NCI-H1417 treated with DMSO at 0.1 percent for 48 hours (cell line): ENCODE results near the gene SUGP2.
"Not testable (repeated sequence)": the region's sequence is repeated elsewhere in the genome, so short reads cannot be mapped to it uniquely, and the experiment has no call there.

Experiments used
- DNase-seq: peaks from one replicate; lab custom pipeline; 2025; lab: John Stamatoyannopoulos, UW

Gene SUGP2

DNA sequence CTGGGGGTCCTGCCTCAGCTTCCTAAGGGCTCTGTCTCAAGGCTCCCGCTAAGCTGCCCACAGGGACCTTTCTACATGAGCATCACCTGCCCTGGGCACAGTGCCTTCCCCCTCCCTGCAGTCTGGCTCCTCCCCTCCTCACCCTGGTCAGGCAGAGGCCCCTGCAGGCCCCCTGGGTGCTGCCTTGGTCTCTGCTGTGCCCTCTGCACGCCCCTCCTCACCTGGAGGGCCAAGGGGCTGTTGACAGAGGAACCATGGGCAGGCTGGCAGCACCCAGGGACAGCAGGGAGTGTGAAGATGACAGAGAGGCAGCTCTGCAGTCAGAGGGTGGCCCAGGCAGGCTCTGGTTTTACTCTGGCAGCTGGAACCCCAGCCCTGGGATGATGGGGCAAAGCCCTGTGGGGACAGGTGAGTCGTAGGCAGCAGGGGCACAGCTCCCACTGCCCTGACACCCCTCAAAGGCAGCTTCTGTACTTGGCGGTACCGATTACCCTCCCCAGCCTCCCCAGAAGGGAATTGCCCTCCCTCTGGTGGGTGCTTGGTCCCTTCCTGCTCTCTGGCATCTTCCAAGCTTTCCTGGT, 43.1 kb downstream of the SUGP2 start:
- no peak for DNase-seq

DNA sequence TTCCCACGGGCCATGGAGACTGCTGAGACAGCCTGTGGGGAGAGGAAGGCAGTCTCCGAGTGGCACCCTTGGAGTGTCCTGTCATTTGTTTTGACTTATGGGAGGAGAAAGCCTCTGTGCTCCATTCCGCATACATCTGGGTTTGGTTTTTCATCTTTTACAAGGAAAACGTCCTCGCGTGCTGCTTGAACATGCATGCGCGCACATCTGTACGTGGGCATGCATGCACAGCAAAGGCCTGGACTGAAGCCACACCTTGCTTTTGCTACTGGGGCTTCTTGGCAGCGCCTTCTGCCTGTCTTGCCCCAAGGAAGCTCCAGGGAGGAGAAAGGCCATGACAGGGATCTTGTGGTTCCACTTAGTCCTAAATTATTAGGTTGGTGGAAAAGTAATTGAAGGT, 44.0 kb downstream of the SUGP2 start:
- DNase-seq: no peak

DNA sequence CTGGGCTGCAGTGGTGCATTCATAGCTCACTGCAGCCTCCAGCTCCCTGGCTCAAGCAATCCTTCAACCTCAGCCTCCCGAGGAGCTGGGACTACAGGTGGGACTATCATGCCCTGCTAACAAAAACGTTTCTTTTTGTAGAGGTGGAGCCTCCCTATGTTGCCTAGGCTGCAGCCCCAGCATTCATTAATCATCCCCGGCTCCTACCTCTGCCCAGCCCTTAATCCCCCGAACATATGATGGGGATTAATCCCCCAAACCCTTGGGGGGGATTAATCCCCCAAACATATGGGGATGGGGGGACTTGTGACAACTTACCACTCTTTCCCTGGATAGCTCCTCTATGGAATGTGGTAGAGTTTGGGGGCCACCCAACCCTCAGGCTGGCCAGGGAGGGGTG, 45.9 kb downstream of the SUGP2 start:
- DNase-seq: no peak

DNA sequence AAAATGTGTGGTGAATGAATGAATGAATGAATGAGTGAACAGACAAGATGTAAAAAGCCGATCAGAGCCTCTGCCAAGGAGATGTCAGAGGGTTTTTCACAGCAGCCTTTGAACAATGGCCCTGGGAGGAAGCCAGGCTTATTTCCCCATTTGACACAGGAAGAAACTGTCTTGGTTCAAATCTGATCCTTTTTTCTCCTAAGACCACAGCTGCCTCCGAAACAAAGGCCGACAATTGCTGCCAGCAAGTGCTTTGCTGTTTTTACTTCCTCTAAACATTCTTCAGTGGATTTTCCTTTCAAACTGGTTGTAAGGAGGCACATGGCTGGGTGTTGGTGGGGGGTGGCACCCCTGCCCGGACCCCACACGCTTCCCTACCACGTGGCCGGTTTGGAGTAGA, 48.1 kb downstream of the SUGP2 start:
- DNase-seq: no peak

DNA sequence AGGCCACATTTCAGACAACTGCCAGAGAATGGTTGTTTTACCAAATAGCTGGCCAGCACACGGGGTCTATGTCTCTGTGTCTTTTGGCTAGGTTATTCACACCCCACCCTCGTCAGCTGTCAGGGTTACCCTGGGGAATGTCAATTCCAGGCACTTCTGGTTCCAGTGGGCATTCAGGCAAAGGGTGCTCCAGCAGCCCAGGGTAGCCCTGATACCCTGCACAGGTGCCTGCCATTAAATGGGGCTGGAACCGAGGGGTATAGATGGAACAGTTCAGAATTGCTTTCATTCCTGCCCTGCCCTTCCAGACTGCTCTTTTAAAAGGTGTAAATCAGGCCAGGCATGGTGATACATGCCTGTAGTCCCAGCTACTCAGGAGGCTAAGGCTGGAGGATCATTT, 49.1 kb downstream of the SUGP2 start:
- no peak for DNase-seq

DNA sequence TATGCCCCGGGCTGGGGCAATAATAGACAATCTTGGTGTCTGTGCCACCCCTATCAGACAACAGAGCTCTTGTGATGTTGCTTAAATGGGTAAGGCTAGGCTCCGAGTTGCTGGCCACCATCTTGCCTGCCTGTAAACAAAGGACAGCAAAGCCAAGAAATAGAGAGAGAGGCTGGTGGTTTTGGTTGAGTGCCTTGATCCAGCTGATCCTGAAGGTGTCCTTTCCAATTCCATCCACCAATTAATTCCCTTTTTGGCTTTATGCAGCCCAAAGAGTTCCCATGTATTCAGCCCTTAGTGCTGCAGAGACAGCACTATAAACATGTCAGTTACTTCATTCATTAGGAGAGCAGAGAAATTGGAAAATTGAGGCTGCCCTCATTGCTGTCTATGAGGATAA, 50.6 kb downstream of the SUGP2 start:
- no peak for DNase-seq

DNA sequence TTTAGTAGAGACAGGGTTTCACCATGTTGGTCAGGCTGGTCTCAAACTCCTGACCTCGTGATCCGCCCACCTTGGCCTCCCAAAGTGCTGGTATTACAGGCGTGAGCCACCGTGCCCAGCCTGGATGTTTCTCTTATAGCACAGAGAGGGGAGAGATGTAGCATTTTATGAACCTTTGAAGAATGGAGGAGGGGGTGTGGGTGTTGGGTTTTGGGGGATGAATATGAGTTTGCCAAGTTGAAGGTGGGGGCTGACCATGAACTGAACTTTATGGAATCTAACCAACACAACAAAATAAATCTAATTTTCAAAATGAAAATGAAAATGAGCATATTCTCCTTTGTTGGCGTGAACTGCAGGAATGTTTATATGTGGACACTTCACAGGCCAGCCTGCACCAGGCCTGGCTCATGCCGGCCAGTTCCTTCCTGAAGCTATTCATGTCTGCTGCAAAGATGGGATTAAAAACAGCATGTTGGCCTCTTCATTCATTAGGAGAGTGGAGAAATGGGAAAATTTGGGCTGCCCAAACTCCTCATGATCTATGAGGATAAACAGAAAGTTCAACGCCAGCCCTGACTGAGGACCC, 52.8 kb downstream of the SUGP2 start:
- DNase-seq: no peak

DNA sequence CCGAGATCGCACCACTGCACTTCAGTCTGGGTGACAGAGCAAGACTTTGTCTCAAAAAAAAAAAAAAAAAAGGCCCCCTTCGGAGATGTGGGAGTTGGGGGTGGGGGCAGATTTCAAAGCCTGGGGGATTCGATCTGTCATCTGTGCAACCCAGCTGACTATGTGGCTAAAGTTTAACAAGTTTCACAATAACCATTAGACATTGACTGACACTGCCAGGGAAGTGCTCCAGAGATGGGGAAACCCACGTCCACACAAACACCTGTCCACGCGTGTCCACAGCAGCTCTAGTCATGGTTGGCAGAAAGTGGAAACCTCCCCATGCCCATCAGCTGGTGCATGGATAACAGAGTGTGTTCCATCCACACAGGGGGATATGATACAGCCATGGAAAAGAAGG, 54.7 kb downstream of the SUGP2 start:
- DNase-seq: no peak

DNA sequence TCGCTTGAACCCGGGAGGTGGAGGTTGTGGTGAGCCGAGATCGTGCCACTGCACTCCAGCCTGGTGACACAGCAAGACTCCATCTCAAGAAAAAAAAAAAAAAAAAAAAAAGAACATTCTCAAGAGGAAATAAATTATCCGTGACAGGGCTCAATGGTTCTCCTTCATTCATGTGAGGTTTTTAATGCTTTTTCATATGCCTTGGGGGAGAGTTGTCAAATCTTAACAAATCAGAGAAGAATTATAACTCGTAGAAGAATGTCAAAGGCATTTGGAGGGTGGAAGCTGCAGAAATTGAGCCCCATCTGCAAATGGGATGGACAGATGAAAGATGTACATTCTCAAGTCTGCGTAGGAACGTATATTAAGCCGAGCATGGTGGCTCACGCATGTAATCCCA, 57.4 kb downstream of the SUGP2 start:
- DNase-seq: no peak

DNA sequence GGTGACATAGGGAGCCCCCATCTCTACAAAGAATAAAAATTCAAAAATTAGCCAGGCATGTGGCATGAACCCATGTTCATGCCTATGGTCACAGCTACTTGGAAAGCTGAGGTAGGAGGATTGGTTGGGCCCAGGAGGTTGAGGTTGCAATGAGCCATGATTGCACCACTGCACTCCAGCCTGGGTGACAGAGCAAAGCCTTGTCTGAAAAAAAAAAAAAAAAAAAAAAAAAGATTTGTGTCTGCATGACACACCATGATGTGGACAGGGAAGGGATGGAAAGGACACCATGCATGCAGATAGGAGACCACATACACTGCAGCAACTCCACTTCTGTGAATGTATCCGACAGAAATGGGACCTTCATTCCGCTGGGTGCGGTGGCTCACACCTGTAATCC, 58.3 kb downstream of the SUGP2 start:
- DNase-seq: no peak

DNA sequence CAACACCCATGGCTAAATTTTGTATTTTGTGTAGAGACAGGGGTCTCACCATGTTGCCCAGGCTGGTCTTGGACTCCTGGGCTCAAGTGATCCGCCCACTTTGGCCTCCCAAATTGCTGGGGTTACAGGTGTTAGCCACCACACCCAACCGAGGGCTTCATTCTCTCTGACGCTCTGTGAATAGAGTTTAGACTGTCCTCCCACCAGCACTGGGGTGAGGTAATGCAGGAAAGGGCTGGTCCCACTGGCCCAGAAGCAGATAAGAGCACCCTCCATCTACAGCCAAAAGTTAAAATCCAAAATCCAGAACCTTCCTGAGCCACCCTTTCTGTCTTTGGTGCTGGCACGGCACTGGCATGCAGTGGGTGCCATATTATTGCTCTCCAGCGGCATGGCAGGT, 60.5 kb downstream of the SUGP2 start:
- no peak for DNase-seq

DNA sequence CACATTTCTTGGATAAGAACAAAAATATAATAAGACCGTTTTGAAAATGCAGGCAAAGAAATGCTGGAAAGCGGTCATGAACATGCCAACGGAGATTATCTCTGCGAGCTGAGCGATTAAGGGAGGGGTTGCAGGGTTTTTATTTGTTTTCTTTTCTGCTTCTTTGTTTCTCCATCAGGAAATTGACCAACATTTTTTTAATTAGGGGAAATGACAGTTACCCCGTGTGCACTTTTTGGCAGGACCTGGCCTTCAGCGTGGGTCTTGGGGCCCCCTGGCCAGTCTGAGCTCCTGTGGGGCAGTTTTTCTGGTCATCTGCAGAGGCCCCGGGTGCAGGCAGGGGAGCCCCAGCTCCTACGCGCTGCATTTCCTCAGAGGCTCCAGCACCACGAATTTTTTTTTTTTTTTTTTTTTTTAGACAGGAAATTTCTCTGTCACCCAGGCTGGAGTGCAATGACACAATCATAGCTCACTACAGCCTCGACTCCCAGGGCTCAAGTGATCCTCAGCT, 61.0 kb downstream of the SUGP2 start:
- no peak for DNase-seq

DNA sequence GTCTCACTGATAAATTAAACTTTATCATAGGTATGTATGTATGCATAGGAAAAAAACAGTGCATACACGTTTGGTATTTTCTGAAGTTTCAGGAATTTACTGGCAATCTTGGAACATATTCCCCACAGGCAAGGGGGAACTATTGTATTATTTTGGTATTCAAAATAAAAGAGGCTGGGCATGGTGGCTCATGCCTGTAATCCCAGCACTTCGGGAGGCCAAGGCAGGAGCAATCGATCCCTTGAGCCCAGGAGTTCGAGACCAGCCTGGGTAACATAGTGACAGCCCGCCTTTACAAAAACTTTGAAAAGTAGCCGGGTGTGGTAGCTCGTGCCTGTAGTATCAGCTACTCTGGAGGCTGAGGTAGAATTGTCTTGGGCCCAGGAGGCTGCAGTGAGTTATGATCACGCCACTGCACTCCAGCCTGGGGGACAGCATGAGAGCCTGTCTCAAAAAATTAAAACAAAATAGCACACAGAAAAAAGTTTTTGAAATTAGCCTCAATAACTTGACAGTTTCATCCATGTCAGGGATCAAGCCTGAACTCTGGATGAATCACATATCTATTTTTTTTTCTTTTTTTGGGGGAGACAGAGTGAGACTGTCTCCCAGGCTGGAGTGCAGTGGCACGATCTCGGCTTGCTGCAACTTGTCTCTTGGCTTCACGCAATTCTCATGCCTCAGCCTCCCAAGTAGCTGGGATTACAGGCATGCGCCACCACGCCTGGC, 63.2 kb downstream of the SUGP2 start:
- DNase-seq: no peak

DNA sequence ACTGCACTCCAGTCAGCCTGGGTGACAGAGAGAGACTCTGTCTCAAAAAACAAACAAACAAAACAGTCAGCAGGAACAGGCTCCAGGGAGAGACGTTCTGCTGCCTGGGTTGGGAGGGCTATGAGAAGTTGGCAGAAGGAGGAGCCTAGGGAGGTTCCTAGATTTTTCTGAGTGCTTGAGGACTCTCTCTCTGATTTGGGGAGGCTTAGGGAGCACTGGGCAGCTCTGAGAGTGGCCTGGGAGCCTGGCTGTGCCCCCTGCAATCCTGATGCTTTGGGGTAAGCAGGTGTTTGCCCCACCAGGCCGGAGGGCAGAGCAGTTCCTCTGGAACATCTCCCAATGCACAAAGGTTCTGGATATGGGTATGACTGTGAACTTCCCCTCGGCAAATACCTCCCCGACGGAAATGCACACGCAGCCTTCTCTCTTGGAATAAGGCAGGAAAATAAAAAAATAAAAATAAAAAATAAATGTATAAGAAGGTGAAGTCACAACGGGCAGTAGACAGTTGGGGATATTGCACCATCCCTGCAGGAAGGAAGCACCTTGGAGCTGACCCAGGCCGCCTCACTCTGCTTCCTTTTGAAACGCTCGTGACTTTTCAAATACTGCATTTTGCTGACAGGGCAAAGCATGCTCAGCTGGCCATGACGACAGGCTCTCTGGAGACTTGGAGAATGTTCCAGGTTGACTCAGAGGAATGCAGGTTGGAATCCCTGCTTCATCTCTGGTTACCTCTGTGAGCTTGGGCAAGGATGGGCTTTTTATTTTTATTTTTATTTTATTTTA, 65.8 kb downstream of the SUGP2 start:
- no peak for DNase-seq

DNA sequence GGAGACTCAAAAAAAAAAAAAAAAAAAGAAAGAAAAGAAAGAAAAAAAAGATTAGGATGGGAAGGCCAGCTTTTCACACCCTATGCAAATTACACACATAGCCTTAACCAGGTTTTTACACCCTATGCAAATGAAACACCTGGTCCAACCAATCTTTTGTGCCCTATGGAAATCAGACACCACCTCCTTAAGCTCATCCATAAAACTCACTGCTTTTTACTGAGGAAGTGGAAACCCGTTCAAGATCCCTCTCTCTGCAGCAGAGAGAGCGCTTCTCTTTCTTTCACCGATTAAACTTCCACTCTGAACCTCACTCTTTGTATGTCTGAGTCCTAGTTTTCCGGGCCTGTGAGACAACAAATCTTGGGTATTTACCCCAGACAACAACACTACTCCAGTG, 67.0 kb downstream of the SUGP2 start:
- no peak for DNase-seq

DNA sequence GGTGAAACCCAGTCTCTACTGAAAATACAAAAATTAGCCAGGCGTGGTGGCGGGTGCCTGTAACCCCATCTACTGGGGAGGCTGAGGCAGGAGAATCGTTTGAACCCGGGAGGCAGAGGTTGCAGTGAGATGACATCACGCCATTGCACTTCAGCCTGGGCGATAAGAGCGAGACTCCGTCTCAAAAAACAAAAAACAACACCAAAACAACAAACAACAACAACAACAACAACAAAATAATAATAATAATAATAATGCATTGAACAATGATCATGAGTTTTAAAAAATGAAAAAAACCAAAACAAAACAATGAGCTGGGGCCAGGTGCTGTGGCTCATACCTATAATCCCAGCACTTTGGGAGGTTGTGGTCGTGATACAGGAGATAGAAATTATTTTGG, 69.2 kb downstream of the SUGP2 start:
- no peak for DNase-seq

DNA sequence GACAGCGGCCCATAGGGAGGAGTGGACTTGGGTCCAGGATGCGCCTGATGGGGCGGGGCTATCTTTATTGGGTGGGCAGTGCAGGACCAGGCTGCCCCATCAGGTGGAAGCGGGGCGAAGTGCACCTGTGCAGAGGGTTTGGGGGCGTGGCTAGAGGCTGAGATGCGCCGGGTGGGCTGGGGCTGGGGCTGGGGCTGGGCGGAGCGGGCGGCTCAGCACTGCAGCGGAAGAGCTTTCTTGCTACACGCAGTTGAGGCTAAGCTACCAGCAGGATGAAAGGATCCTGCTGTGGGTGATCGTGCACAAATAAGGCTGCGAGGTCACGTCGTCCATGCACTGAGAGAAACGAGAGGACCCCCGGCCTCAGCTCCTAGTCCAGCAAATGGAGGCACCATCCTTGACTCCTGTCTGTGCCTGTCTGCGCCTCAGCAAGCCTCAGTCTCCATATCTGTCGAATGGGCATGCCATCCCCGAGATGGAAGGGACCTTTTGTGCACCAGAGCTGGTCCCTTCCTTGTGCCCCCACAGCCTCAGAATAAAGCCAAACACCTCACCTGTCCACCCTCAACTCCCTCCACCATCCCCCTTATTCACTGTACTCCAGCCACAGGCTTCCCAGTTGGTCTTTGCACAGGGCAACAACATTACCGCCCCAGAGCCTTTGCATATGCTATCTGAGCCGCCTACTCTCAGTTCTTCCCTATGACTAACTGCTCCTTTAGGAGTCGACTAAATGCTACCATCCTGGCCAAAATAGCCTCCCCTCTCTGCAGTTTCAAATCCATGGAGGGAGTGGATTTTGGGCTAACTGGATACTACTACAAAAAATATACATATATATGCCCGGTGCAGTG, 71.3 kb downstream of the SUGP2 start:
- no peak for DNase-seq

DNA sequence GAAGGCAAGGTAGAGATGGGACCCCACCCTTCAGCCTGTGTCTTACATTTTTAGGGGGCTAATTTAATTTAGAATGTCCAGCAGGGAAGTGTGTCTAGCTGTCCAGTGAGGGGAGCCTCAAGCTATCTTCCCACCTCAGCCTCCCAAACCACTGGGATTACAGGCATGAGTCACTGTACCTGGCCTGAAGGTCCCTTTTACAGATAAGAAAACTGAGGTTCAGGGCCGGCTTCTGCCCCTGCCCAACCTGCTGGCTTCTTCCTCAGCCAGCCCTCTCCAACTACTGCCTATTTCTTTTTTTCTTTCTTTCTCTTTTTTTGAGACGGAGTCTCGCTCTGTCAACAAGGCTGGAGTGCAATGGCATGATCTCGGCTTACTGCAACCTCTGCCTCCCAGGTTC, 72.9 kb downstream of the SUGP2 start:
- DNase-seq: no peak

DNA sequence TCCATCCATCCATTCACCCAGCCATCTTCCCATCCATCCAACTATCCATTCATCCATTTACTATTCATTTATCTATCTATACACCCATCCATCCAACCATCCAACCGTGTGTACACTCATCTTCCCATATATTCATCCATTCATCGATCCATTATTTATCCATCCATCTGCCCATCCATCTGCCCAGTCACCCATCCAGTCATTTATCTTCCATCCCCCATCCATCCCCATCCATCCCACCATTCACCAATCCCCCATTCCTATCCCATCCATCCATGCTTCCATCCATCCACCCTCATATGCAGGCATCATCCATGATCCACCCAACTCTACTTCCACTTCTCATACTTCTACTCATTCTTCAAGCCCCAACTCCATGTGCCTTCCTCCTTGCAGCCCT, 78.3 kb downstream of the SUGP2 start:
- DNase-seq: no peak

DNA sequence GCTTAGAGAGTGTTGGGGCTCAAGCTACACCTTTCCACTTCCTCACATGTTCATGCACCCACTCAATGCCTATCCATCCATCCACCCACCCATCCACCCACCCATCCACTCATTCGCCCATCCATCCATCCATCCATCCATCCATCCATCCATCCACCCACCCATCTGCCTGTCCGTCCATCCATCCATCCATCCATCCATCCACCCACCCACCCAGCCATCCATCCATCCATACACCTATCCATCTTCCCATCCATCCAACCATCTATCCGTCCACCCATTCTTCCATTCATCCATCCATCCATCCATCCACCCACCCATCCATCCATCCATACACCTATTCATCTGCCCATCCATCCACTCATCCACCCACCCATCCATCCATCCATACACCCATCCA, 79.2 kb downstream of the SUGP2 start:
- DNase-seq: no peak

DNA sequence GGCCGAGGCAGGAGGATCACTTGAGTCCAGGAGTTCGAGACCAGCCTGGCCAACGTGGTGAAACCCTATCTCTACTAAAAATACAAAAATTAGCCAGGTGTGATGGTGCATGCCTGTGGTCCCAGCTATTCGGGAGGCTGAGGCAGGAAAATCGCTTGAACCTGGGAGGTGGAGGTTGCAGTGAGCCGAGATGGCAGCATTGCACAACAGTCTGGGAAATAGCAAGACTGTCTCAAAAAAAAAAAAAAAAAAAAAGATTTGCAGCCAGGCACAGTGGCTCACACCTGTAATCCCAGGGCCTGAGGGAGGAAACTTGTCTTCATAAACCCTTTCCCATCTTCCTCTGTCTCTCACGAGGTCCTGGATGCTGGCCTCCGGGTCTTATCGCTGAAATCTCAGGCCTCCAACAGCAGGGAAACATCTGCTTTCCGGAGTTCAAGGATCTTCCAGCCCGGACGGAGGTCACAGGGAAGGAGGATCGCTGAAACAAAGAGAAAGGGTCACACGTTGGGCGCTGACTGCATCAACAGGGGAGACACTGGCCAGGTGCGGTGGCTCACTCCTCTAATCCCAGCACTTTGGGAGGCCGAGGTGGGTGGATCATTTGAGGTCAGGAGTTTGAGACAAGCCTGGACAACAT, 80.8 kb downstream of the SUGP2 start:
- DNase-seq: not testable (repeated sequence)
